ENCODE measurements around the gene AGBL1.

AGBL1 gene

GRCh38 chr15:86235667-86236066 lies 156.0 kb downstream of the AGBL1 start:
- TF ChIP-seq, protein P1, sequence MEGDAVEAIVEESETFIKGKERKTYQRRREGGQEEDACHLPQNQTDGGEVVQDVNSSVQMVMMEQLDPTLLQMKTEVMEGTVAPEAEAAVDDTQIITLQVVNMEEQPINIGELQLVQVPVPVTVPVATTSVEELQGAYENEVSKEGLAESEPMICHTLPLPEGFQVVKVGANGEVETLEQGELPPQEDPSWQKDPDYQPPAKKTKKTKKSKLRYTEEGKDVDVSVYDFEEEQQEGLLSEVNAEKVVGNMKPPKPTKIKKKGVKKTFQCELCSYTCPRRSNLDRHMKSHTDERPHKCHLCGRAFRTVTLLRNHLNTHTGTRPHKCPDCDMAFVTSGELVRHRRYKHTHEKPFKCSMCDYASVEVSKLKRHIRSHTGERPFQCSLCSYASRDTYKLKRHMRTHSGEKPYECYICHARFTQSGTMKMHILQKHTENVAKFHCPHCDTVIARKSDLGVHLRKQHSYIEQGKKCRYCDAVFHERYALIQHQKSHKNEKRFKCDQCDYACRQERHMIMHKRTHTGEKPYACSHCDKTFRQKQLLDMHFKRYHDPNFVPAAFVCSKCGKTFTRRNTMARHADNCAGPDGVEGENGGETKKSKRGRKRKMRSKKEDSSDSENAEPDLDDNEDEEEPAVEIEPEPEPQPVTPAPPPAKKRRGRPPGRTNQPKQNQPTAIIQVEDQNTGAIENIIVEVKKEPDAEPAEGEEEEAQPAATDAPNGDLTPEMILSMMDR (IDR thresholded peaks at IDR 0.05; ENCODE audit: low read depth, low read length): no peak
- in situ Hi-C loops (cut with HindIII; ENCODE audit: low sequenced_read_pairs): no loop called here
- no peak for DNase-seq (ENCODE audit: low read depth, low spot score)

GRCh38 chr15:86236356-86237110 lies 156.9 kb downstream of the AGBL1 start:
- DNase-seq (ENCODE audit: low read depth, low spot score): no peak
- H3K4me3 ChIP-seq (ENCODE audit: low read depth, low read length): no peak overlapping the region
- TF ChIP-seq, protein P1 (IDR thresholded peaks at IDR 0.05; ENCODE audit: low read depth, low read length): no peak
- in situ Hi-C loops (cut with HindIII; ENCODE audit: low sequenced_read_pairs): no loop called here

More at GRCh38 chr15:86235667-86236066, 156.0 kb downstream of the AGBL1 start:
- no peak overlapping the region for H3K4me3 ChIP-seq (ENCODE audit: low read depth, low read length)

- no peak for DNase-seq (ENCODE audit: low read depth, low spot score)
- TF ChIP-seq, protein P1 (IDR thresholded peaks at IDR 0.05; ENCODE audit: low read depth, low read length): no peak
- in situ Hi-C loops (cut with HindIII; ENCODE audit: low sequenced_read_pairs): no loop called here
- H3K4me3 ChIP-seq (ENCODE audit: low read depth, low read length): no peak overlapping the region
Measured at GRCh38 chr15:86237111-86237500, 157.4 kb downstream of the AGBL1 start.

- H3K4me3 ChIP-seq (ENCODE audit: low read depth, low read length): no peak overlapping the region
- TF ChIP-seq, protein P1 (IDR thresholded peaks at IDR 0.05; ENCODE audit: low read depth, low read length): no peak
- DNase-seq (ENCODE audit: low read depth, low spot score): no peak
- in situ Hi-C loops (cut with HindIII; ENCODE audit: low sequenced_read_pairs): no loop called here
Measured at GRCh38 chr15:86247249-86247955, 167.7 kb downstream of the AGBL1 start.

DNA sequence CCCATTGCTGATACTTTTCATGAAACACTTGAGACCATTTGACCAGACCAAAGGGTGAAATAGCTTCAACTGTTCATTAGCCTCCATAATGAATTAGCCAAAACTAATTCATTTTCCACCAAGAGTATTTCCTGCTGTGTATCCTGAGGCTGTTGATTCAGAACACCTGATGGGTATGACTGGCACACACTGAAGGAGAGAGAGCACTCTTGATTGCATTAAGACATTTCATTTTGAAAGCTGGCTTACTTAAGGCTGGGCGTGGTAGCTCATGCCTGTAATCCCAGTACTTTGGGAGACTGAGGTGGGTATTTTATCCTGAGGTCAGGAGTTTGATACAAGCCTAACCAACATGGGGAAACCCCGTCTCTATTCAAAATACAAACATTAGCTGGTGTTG lies 175.6 kb downstream of the AGBL1 start:
- H3K4me3 ChIP-seq (ENCODE audit: low read depth, low read length): no peak overlapping the region
- no peak for DNase-seq (ENCODE audit: low read depth, low spot score)
- in situ Hi-C loops (cut with HindIII; ENCODE audit: low sequenced_read_pairs): no loop called here
- TF ChIP-seq, protein P1 (IDR thresholded peaks at IDR 0.05; ENCODE audit: low read depth, low read length): no peak

- no peak for DNase-seq (ENCODE audit: low read depth, low spot score)
- TF ChIP-seq, protein P1 (IDR thresholded peaks at IDR 0.05; ENCODE audit: low read depth, low read length): no peak
- H3K4me3 ChIP-seq (ENCODE audit: low read depth, low read length): no peak overlapping the region
- in situ Hi-C loops (cut with HindIII; ENCODE audit: low sequenced_read_pairs): no loop called here
Measured at GRCh38 chr15:86256628-86257027, 177.0 kb downstream of the AGBL1 start.

All from astrocyte of the spinal cord (primary cell).